Heart right ventricle (tissue), 16 donors: ENCODE measurements around the gene EPS8. TPM values are rescaled to one million over a fixed set of nuclear protein-coding genes. Genes with fewer than 3 reads are reported as not detected.

Source experiments
- ATAC-seq, 8 donors: fragments of 200-7000 bp; cut with Tn5 transposase; one replicate each; pipeline ENCODE4 v1.9.1; 2020; ENCODE audit warnings: mild to moderate bottlenecking in 8 of 8, moderate library complexity in 8 of 8, moderate number of reproducible peaks in 1 of 8
- DNase-seq, 2 donors: peaks; one replicate each; pipeline ENCODE4 v3.0.0-alpha.2; 2020
- H3K27ac ChIP-seq, 10 donors: fragments of 200-600 bp; sonication (generic) in 2 of 10; one replicate each; pipeline versions ENCODE4 v1.5.0 to v1.8.0; 2020 to 2022; ENCODE audit warnings: mild to moderate bottlenecking in 3 of 10
- H3K27me3 ChIP-seq, 7 donors: fragments of 200-600 bp; one replicate each; pipeline ENCODE4 v1.8.0; 2021 to 2022; ENCODE audit warnings: mild to moderate bottlenecking in 2 of 7
- H3K36me3 ChIP-seq, 9 donors: fragments of 200-600 bp; sonication (generic) in 1 of 9; one replicate each; pipeline versions ENCODE4 v1.5.0 to v1.8.0; 2020 to 2022; ENCODE audit warnings: mild to moderate bottlenecking in 2 of 9
- H3K4me1 ChIP-seq, 9 donors: fragments of 200-600 bp; sonication (generic) in 1 of 9; one replicate each; pipeline versions ENCODE4 v1.5.0 to v1.8.0; 2020 to 2022; ENCODE audit warnings: mild to moderate bottlenecking in 4 of 9
- H3K4me3 ChIP-seq, 10 donors: fragments of 200-600 bp; sonication (generic) in 2 of 10; one replicate each; pipeline versions ENCODE4 v1.5.0 to v1.8.0; 2020 to 2022; ENCODE audit warnings: mild to moderate bottlenecking in 7 of 10, moderate library complexity in 2 of 10
- H3K9me3 ChIP-seq, 11 donors: fragments of 200-600 bp in 10 of 11; sonication (generic) in 2 of 11; one replicate each; pipeline versions ENCODE4 v1.5.0 to v1.8.0; 2013 to 2022; ENCODE audit warnings: mild to moderate bottlenecking in 2 of 11, control low read depth in 1 of 11, moderate library complexity in 1 of 11
- CTCF ChIP-seq, 9 donors: fragments of 200-600 bp; sonication (generic) in 2 of 9; IDR thresholded peaks; one replicate each; pipeline versions ENCODE4 v1.5.0 to v1.8.0; 2021 to 2022; ENCODE audit warnings: antibody characterized with exemption in 9 of 9, mild to moderate bottlenecking in 5 of 9, moderate library complexity in 1 of 9
- WGBS, 2 donors: extraction: QIAGEN DNeasy Blood & Tissue Kit; methylation state at CpG; one replicate each; pipeline ENCODE4 v1.1.7; 2013; ENCODE audit warnings: inconsistent platforms in 1 of 2; 5-methylcytosine and 5-hydroxymethylcytosine counted together
- intact Hi-C, 10 donors: fragments of 100-400 bp; cut with DNase I; formaldehyde crosslinking; loops; one replicate each; pipeline versions ENCODE4 v1.11.1 to v1.14.2; 2022
- polyA plus RNA-seq, 2 donors: library from polyadenylated mRNA; stranded (reverse); fragments of 200-250 nt; gene quantifications; one replicate each; pipeline ENCODE4 v1.2.3, GENCODE V29; 2013
- total RNA-seq, 10 donors: library from RNA; stranded (reverse); fragmentation: NEBNext Ultra II Directional in 3 of 10; extraction: Animal tissue kit (Norgen Biotek cat#: 25700) in 3 of 10; gene quantifications; one replicate each; pipeline versions ENCODE4 v1.2.1 to v1.2.4, GENCODE V29; 2021 to 2023
- donor health status: Arrhythmogenic right ventricular cardiomyopathy.
- donor health status: ischemic (EF 13 %, LVEDD 7.1; RV severe dilation, severe dysfunction).
- donor health status: healthy with polysubstance abuse.
- donor health status: DM: no; HTN: yes; CAD: no.
- donor health status: DM: no; HTN: no; CAD: no.
- donor health status: ischemic (EF 25% LVEDD 6.9; RV normal size, moderate dysfunction).
- donor health status: ischemic (EF 25% LVEDD 5.7; RV mildly dilated, moderate dysfunction).
- donor health status: healthy.
- donor health status: DM: yes; HTN: yes; CAD: no.
- donor health status: Ischemic cardiomyopathy.
- donor health status: ischemic (EF 35%, LVEDD 5.7; RV mildly dilated, moderate dysfunction).
- donor health status: nonischemic (EF 11% LVEDD 7.7; RV severe dilation, severe dysfunction).
- donor health status: DM: yes; HTN: yes; CAD: no.
- donor health status: PGD.
- donor health status: ischemic (EF 29% LVEDD 5.4; RV normal size, mild dysfunction).
- donor health status: nonischemic (EF 23%, LVEDD 6.1; RV moderate dilation, normal function).

EPS8 gene
- total and polyA plus RNA-seq, 12 donors, result 7.7 to 38.6 (median 15.7) TPM

GRCh38 chr12:15782667-15783066, 6.5 kb downstream of the EPS8 start:
- Histone ChIP-seq H3K4me1 (peaks cover 0 to 31% (median 6%) of the 10 kb centered on the region in 9 donors), H3K36me3 (no peaks in the 10 kb centered on the region), H3K27me3 (peaks cover 0 to 14% (median 0%) of the 10 kb centered on the region in 7 donors), H3K9me3 (peaks cover 0 to 5% (median 0%) of the 10 kb centered on the region in 11 donors), H3K27ac (no peak overlapping the region), H3K4me3 (peak overlapping the region in 3 of 10 donors; percentile 3 to 5 (median 4))
- DNase-seq, result no peak
- no peak for ATAC-seq
- intact Hi-C loops, result loop anchor here in 3 of 10 donors (10.0 kb wide), 1 partner anchor 188 kb away; no protein-coding TSS in a partner anchor
- 92 to 95% methylated on average over 8 of the region's 8 CpGs for WGBS, 2 donors
- TF ChIP-seq CTCF (IDR thresholded peaks at IDR 0.05), result no peak

GRCh38 chr12:15779925-15780324, 9.3 kb downstream of the EPS8 start:
- intact Hi-C loops, result loop anchor here in 5 of 10 donors (10.0 kb wide), 2 partner anchors 145 to 185 kb away; no protein-coding TSS in a partner anchor
- ATAC-seq, result no peak
- Histone ChIP-seq H3K27ac (no peak overlapping the region), H3K27me3 (no peaks in the 10 kb centered on the region), H3K4me3 (no peak overlapping the region), H3K36me3 (no peaks in the 10 kb centered on the region), H3K4me1 (peaks cover 0 to 35% (median 12%) of the 10 kb centered on the region in 9 donors), H3K9me3 (no peaks in the 10 kb centered on the region)
- no peak for TF ChIP-seq CTCF (IDR thresholded peaks at IDR 0.05)
- WGBS, 2 donors, result 68 to 71% methylated on average over 2 of the region's 2 CpGs
- DNase-seq, result no peak

GRCh38 chr12:15778126-15778525, 11.1 kb downstream of the EPS8 start:
- no peak for ATAC-seq

GRCh38 chr12:15777355-15778012, 11.7 kb downstream of the EPS8 start:
- intact Hi-C loops, result loop anchor here in 2 of 10 donors (10.0 kb wide), 2 partner anchors 143 to 183 kb away; no protein-coding TSS in a partner anchor

More at GRCh38 chr12:15778126-15778525, 11.1 kb downstream of the EPS8 start:
- 74 to 75% methylated on average over 3 of the region's 3 CpGs for WGBS, 2 donors
- intact Hi-C loops, result loop anchor here in 2 of 10 donors (10.0 kb wide), 2 partner anchors 143 to 183 kb away; no protein-coding TSS in a partner anchor
- no peak for DNase-seq
- H3K9me3 ChIP-seq, result no peaks in the 10 kb centered on the region
- peaks cover 0 to 35% (median 12%) of the 10 kb centered on the region in 9 donors for H3K4me1 ChIP-seq
- H3K36me3 ChIP-seq, result no peaks in the 10 kb centered on the region
- H3K4me3 ChIP-seq, result no peak overlapping the region
- no peak overlapping the region for H3K27ac ChIP-seq
- H3K27me3 ChIP-seq, result no peaks in the 10 kb centered on the region
- TF ChIP-seq CTCF (IDR thresholded peaks at IDR 0.05), result no peak

More at GRCh38 chr12:15777355-15778012, 11.7 kb downstream of the EPS8 start:
- ATAC-seq (peak in 1 of 8 donors; percentile 25), DNase-seq (no peak)
- TF ChIP-seq CTCF (IDR thresholded peaks at IDR 0.05), result no peak
- 59 to 73% methylated on average over 3 of the region's 3 CpGs for WGBS, 2 donors
- H3K27me3 ChIP-seq, result no peaks in the 10 kb centered on the region
- H3K27ac ChIP-seq, result peak overlapping the region in 1 of 10 donors; percentile 3
- H3K4me3 ChIP-seq, result no peak overlapping the region
- H3K9me3 ChIP-seq, result no peaks in the 10 kb centered on the region
- no peaks in the 10 kb centered on the region for H3K36me3 ChIP-seq
- peaks cover 0 to 38% (median 12%) of the 10 kb centered on the region in 9 donors for H3K4me1 ChIP-seq
